HEK293 (cell line): Measurements from ENCODE around the gene RHEB.
A peak's percentile ranks its signal among the peaks of the same experiment; 100 is the strongest.

Experiments used
- CTCF ChIA-PET: fragments of 350-600 bp; formaldehyde crosslinking; extraction: SDS; loops from one replicate; lab custom pipeline; 2021; ENCODE audit warnings: antibody characterized with exemption; lab: Yijun Ruan, JAX
- POLR2A ChIA-PET: fragments of 300-600 bp; formaldehyde crosslinking; extraction: SDS; loops from one replicate; lab custom pipeline; 2020; ENCODE audit warnings: antibody characterized with exemption, inconsistent platforms; lab: Yijun Ruan, JAX
- H3K27ac ChIP-seq: fragments of 200-500 bp; sonication (Bioruptor generic); 2 replicates; pipeline ENCODE4 v1.5.1; 2014; ENCODE audit warnings: low read depth, low read length, control low read depth, inconsistent platforms; ENCODE audit errors: extremely low read depth
- H3K36me3 ChIP-seq, 2 experiments: fragments of 200-500 bp in 1 of 2; sonication (Bioruptor generic) in 1 of 2; 1 replicate in 1 of 2; 2 replicates in 1 of 2; pipeline ENCODE4 v1.5.1; 2014 to 2017; ENCODE audit warnings: inconsistent platforms in 2 of 2, low read length in 2 of 2; ENCODE audit not compliant: control insufficient read depth in 2 of 2, insufficient read depth in 1 of 2
- H3K4me1 ChIP-seq: fragments of 200-500 bp; sonication (Bioruptor generic); 2 replicates; pipeline ENCODE4 v1.5.1; 2014; ENCODE audit warnings: mild to moderate bottlenecking, low read length, inconsistent platforms; ENCODE audit not compliant: control insufficient read depth, insufficient read depth
- H3K4me3 ChIP-seq: 2 replicates; pipeline ENCODE4 v1.5.1; 2011; ENCODE audit warnings: low read depth, mild to moderate bottlenecking, control low read depth, low read length, moderate library complexity
- H3K9me3 ChIP-seq: fragments of 200-500 bp; sonication (Bioruptor generic); 2 replicates; pipeline ENCODE4 v1.5.1; 2014; ENCODE audit warnings: low read depth, low read length, inconsistent platforms; ENCODE audit not compliant: control insufficient read depth, insufficient read depth
- ATF2 ChIP-seq: fragments of 450-650 bp; formaldehyde crosslinking; IDR thresholded peaks from 2 replicates; pipeline ENCODE4 v1.5.1; 2016; ENCODE audit warnings: missing biosample characterization, missing genetic modification characterization, low read depth
- GLIS1 ChIP-seq: fragments of 450-650 bp; formaldehyde crosslinking; IDR thresholded peaks from 2 replicates; pipeline ENCODE4 v1.5.1; 2016; ENCODE audit warnings: missing biosample characterization, missing genetic modification characterization
- HOXD13 ChIP-seq: sonication (generic); formaldehyde crosslinking; IDR thresholded peaks from 2 replicates; pipeline ENCODE4 v1.8.0; 2022; ENCODE audit warnings: missing genetic modification reagents, borderline replicate concordance
- MYNN ChIP-seq: fragments of 450-650 bp; formaldehyde crosslinking; IDR thresholded peaks from 2 replicates; pipeline ENCODE4 v1.5.1; 2016; ENCODE audit warnings: missing biosample characterization, missing genetic modification characterization, borderline replicate concordance
- OSR2 ChIP-seq: fragments of 450-650 bp; formaldehyde crosslinking; IDR thresholded peaks from 2 replicates; pipeline ENCODE4 v1.5.1; 2016; ENCODE audit warnings: missing biosample characterization, missing genetic modification characterization
- PATZ1 ChIP-seq: fragments of 450-650 bp; formaldehyde crosslinking; IDR thresholded peaks from 2 replicates; pipeline ENCODE4 v1.5.1; 2016; ENCODE audit warnings: missing biosample characterization, missing genetic modification characterization
- PRDM6 ChIP-seq: fragments of 450-650 bp; formaldehyde crosslinking; IDR thresholded peaks from 2 replicates; pipeline ENCODE4 v1.5.1; 2017; ENCODE audit warnings: missing biosample characterization, missing genetic modification characterization
- YY1 ChIP-seq: fragments of 450-650 bp; formaldehyde crosslinking; IDR thresholded peaks from 2 replicates; pipeline ENCODE4 v1.5.1; 2018; ENCODE audit warnings: missing biosample characterization, missing genetic modification characterization
- ZBTB17 ChIP-seq: fragments of 450-650 bp; formaldehyde crosslinking; IDR thresholded peaks from 2 replicates; pipeline ENCODE4 v1.5.1; 2016; ENCODE audit warnings: missing biosample characterization, missing genetic modification characterization
- ZBTB26 ChIP-seq: fragments of 450-650 bp; formaldehyde crosslinking; optimal IDR thresholded peaks from 2 replicates; pipeline ENCODE3; 2016; ENCODE audit warnings: missing biosample characterization, mild to moderate bottlenecking, missing genetic modification characterization
- ZNF19 ChIP-seq: fragments of 450-650 bp; formaldehyde crosslinking; IDR thresholded peaks from 2 replicates; pipeline ENCODE4; 2016; ENCODE audit warnings: missing biosample characterization, missing genetic modification characterization, low read depth
- ZNF2 ChIP-seq: fragments of 450-650 bp; formaldehyde crosslinking; IDR thresholded peaks from 2 replicates; pipeline ENCODE4 v1.5.1; 2016; ENCODE audit warnings: missing biosample characterization, missing genetic modification characterization
- ZNF24 ChIP-seq: fragments of 450-650 bp; formaldehyde crosslinking; IDR thresholded peaks from 2 replicates; pipeline ENCODE4 v1.5.1; 2016; ENCODE audit warnings: missing biosample characterization, missing genetic modification characterization
- ZNF302 ChIP-seq: fragments of 450-650 bp; formaldehyde crosslinking; IDR thresholded peaks from 2 replicates; pipeline ENCODE4 v1.5.1; 2016; ENCODE audit warnings: missing biosample characterization, missing genetic modification characterization, low read depth
- ZNF394 ChIP-seq: fragments of 450-650 bp; formaldehyde crosslinking; IDR thresholded peaks from 2 replicates; pipeline ENCODE4 v1.5.1; 2016; ENCODE audit warnings: missing biosample characterization, missing genetic modification characterization, mild to moderate bottlenecking, moderate library complexity, borderline replicate concordance
- ZNF398 ChIP-seq: fragments of 450-650 bp; formaldehyde crosslinking; IDR thresholded peaks from 2 replicates; pipeline ENCODE4 v1.5.1; 2017; ENCODE audit warnings: missing biosample characterization, missing genetic modification characterization
- ZNF623 ChIP-seq: fragments of 450-650 bp; formaldehyde crosslinking; IDR thresholded peaks from 2 replicates; pipeline ENCODE4 v1.5.1; 2016; ENCODE audit warnings: missing biosample characterization, missing genetic modification characterization
- ZNF658 ChIP-seq: fragments of 450-650 bp; formaldehyde crosslinking; IDR thresholded peaks from 2 replicates; pipeline ENCODE4; 2016; ENCODE audit warnings: missing biosample characterization, missing genetic modification characterization
- ZNF670 ChIP-seq: fragments of 450-650 bp; formaldehyde crosslinking; IDR thresholded peaks from 2 replicates; pipeline ENCODE4 v1.5.1; 2016; ENCODE audit warnings: missing biosample characterization, missing genetic modification characterization, low read depth
- ZNF747 ChIP-seq: fragments of 450-650 bp; formaldehyde crosslinking; IDR thresholded peaks from 2 replicates; pipeline ENCODE4 v1.5.1; 2016; ENCODE audit warnings: missing biosample characterization, missing genetic modification characterization
- ZNF76 ChIP-seq: fragments of 450-650 bp; formaldehyde crosslinking; IDR thresholded peaks from 2 replicates; pipeline ENCODE4; 2016; ENCODE audit warnings: low read depth, missing biosample characterization, missing genetic modification characterization, borderline replicate concordance
- ZNF776 ChIP-seq: fragments of 450-650 bp; formaldehyde crosslinking; IDR thresholded peaks from 2 replicates; pipeline ENCODE4 v1.5.0; 2017; ENCODE audit warnings: missing biosample characterization, missing genetic modification characterization, borderline replicate concordance
- ZSCAN16 ChIP-seq: fragments of 450-650 bp; formaldehyde crosslinking; IDR thresholded peaks from 2 replicates; pipeline ENCODE4 v1.5.1; 2016; ENCODE audit warnings: missing biosample characterization, missing genetic modification characterization
- ZSCAN30 ChIP-seq: fragments of 450-650 bp; IDR thresholded peaks from 2 replicates; pipeline ENCODE4 v1.5.1; 2018; ENCODE audit warnings: missing biosample characterization, mild to moderate bottlenecking, missing genetic modification characterization, moderate library complexity

RHEB gene

GRCh38 chr7:151459726-151460473, 59.8 kb downstream of the RHEB start (continued):
- peak; percentile 19; the same call in 1 of the 2 replicates for TF ChIP-seq PRDM6 (tag by site-specific recombination)
- peak; percentile 16 for TF ChIP-seq ZBTB26 (tag by site-specific recombination)
- no peak for TF ChIP-seq ZNF747 (tag by site-specific recombination)
- peak; percentile 95 for TF ChIP-seq ZBTB17
- TF ChIP-seq HOXD13, result 0 out of 2 replicates have a peak, but pooled peaks have one; percentile 12
- TF ChIP-seq ZNF394, result peak; percentile 81; the same call in 1 of the 2 replicates
- 0 out of 2 replicates have a peak, but pooled peaks have one; percentile 15 for TF ChIP-seq ATF2 (tag by site-specific recombination)
- TF ChIP-seq ZNF623 (tag by site-specific recombination), result peak; percentile 5; the same call in 1 of the 2 replicates
- TF ChIP-seq ZSCAN30 (tag by site-specific recombination), result peak; percentile 43; the same call in 1 of the 2 replicates
- TF ChIP-seq ZNF76 (tag by site-specific recombination), result no peak; the same call in 1 of the 2 replicates
- peak; percentile 59 for TF ChIP-seq ZNF2 (tag by site-specific recombination)
- TF ChIP-seq PATZ1, result 0 out of 2 replicates have a peak, but pooled peaks have one; percentile 51
- 0 out of 2 replicates have a peak, but pooled peaks have one; percentile 14 for TF ChIP-seq GLIS1
- TF ChIP-seq ZSCAN16 (tag by site-specific recombination), result 0 out of 2 replicates have a peak, but pooled peaks have one; percentile 38

GRCh38 chr7:151457534-151457933, 62.2 kb downstream of the RHEB start:
- TF ChIP-seq MYNN (tag by site-specific recombination) (no peak), ZNF658 (no peak), ZNF398 (tag by site-specific recombination) (no peak), ZBTB17 (no peak), ZNF19 (tag by site-specific recombination) (no peak), ZNF776 (no peak), YY1 (no peak), ZNF670 (tag by site-specific recombination) (no peak), ZNF24 (tag by site-specific recombination) (no peak), OSR2 (tag by site-specific recombination) (no peak), ZNF302 (tag by site-specific recombination) (no peak)
- TF ChIP-seq, all 188 proteins: peak for 0
- Histone ChIP-seq H3K36me3 (no peaks in the 10 kb centered on the region), H3K27ac (no peak overlapping the region), H3K4me3 (no peak overlapping the region), H3K9me3 (no peaks in the 10 kb centered on the region), H3K4me1 (no peaks in the 10 kb centered on the region; the same call in 1 of the 2 replicates)
- ChIA-PET CTCF (interaction anchor here (1.0 to 1.6 kb wide), 2 partner anchors 8 to 439 kb away, joined by 3 read pairs; no protein-coding TSS in a partner anchor), POLR2A (no interaction called here)
